Naive thymus-derived CD8-positive, alpha-beta T cell (primary cell): ENCODE results near the gene MYH6. TPM values are rescaled to one million over a fixed set of nuclear protein-coding genes. Genes with fewer than 3 reads are reported as not detected.

Experiments used
- ATAC-seq, 2 donors: fragments of 150-1000 bp; cut with Tn5 transposase in 1 of 2; sonication (Bioruptor Pico), chemical (Tn5 transposase) in 1 of 2; 1 replicate in 1 of 2; 2 replicates in 1 of 2; pipeline ENCODE4 v1.10.0; 2021; ENCODE audit warnings: mild to moderate bottlenecking in 2 of 2, moderate library complexity in 2 of 2
- POLR2A ChIA-PET: fragments of 350-600 bp; sonication (Branson Sonifier 250); formaldehyde crosslinking; loops from one replicate; lab custom pipeline; 2021; ENCODE audit warnings: antibody characterized with exemption; lab: Charles Lee
- DNase-seq, 10 donors: peaks; one replicate each; pipeline versions ENCODE4 v3.0.0 to v3.0.0-alpha.2; 2020 to 2022
- H3K27ac Mint-ChIP-seq, 10 donors: one replicate each; pipeline ENCODE4 v1.8.0; 2020 to 2022; ENCODE audit warnings: mild to moderate bottlenecking in 10 of 10, mixed read lengths in 10 of 10, moderate library complexity in 4 of 10, inconsistent platforms in 1 of 10
- H3K27me3 Mint-ChIP-seq, 5 donors: one replicate each; pipeline ENCODE4 v1.8.0; 2021 to 2022; ENCODE audit warnings: mixed read lengths in 5 of 5
- H3K36me3 Mint-ChIP-seq, 3 donors: one replicate each; pipeline ENCODE4 v1.8.0; 2020 to 2022; ENCODE audit warnings: mixed read lengths in 3 of 3, mild to moderate bottlenecking in 2 of 3, inconsistent platforms in 1 of 3
- H3K4me1 Mint-ChIP-seq, 4 donors: one replicate each; pipeline ENCODE4 v1.8.0; 2021 to 2022; ENCODE audit warnings: mixed read lengths in 4 of 4
- H3K4me3 Mint-ChIP-seq, 10 donors: one replicate each; pipeline ENCODE4 v1.8.0; 2020 to 2022; ENCODE audit warnings: mild to moderate bottlenecking in 10 of 10, mixed read lengths in 10 of 10, moderate library complexity in 6 of 10, inconsistent platforms in 1 of 10
- H3K9me3 Mint-ChIP-seq, 9 donors: one replicate each; pipeline ENCODE4 v1.8.0; 2020 to 2022; ENCODE audit warnings: mixed read lengths in 9 of 9, mild to moderate bottlenecking in 3 of 9, inconsistent platforms in 1 of 9, moderate library complexity in 1 of 9
- polyA plus RNA-seq, 3 donors: library from polyadenylated mRNA; unstranded; fragments of 300-500 nt; fragmentation: Illumina TruSeq; gene quantifications; one replicate each; pipeline ENCODE4 v1.2.3, GENCODE V29; 2021
- total RNA-seq, 8 experiments: library from RNA in 2 of 8; stranded (reverse) in 2 of 8; gene quantifications; one replicate each; pipeline ENCODE4 v1.2.3 and lab custom pipeline; 2021 to 2026

The MYH6 gene
- total and polyA plus RNA-seq, 5 experiments from 2014 or later: not detected

GRCh38 chr14:23372509-23372908, 35.6 kb downstream of the MYH6 start, which contains the start of gene IL25:
Gene IL25, plus strand, starts transcription at chr14:23372809.
- Mint-ChIP-seq H3K9me3 (no peaks in the 10 kb centered on the region), H3K4me1 (peaks cover 0 to 2% (median 0%) of the 10 kb centered on the region in 4 donors), H3K36me3 (no peaks in the 10 kb centered on the region), H3K27me3 (peaks cover 1 to 18% (median 10%) of the 10 kb centered on the region in 5 donors), H3K27ac (no peak within 1 kb of the TSS), H3K4me3 (no peak within 1 kb of the TSS)
- POLR2A ChIA-PET: no interaction called here
- DNase-seq (no peak), ATAC-seq (no peak)

- Mint-ChIP-seq H3K9me3 (no peaks in the 10 kb centered on the region), H3K4me3 (no peak overlapping the region), H3K27me3 (peaks cover 5 to 19% (median 16%) of the 10 kb centered on the region in 5 donors), H3K4me1 (no peaks in the 10 kb centered on the region), H3K27ac (no peak overlapping the region), H3K36me3 (no peaks in the 10 kb centered on the region)
- ATAC-seq: no peak
- POLR2A ChIA-PET: no interaction called here
- DNase-seq: no peak
Observed at GRCh38 chr14:23371865-23372264, 36.2 kb downstream of the MYH6 start.

- ATAC-seq: no peak
- no peaks in the 10 kb centered on the region for H3K9me3 Mint-ChIP-seq
- H3K36me3 Mint-ChIP-seq: no peaks in the 10 kb centered on the region
- POLR2A ChIA-PET: no interaction called here
- H3K27me3 Mint-ChIP-seq: peaks cover 9 to 26% (median 19%) of the 10 kb centered on the region in 5 donors
- no peak overlapping the region for H3K4me3 Mint-ChIP-seq
- DNase-seq: no peak
- no peak overlapping the region for H3K27ac Mint-ChIP-seq
- H3K4me1 Mint-ChIP-seq: peaks cover 0 to 1% (median 0%) of the 10 kb centered on the region in 4 donors
Observed at GRCh38 chr14:23370221-23370620, 37.9 kb downstream of the MYH6 start.

- ATAC-seq (no peak), DNase-seq (no peak)
- Mint-ChIP-seq H3K4me1 (peaks cover 0 to 8% (median 2%) of the 10 kb centered on the region in 4 donors), H3K9me3 (no peaks in the 10 kb centered on the region), H3K27me3 (peaks cover 13 to 42% (median 29%) of the 10 kb centered on the region in 5 donors), H3K36me3 (no peaks in the 10 kb centered on the region), H3K4me3 (peak overlapping the region in 1 of 10 donors; percentile 39), H3K27ac (no peak overlapping the region)
- POLR2A ChIA-PET: no interaction called here
Observed at GRCh38 chr14:23366426-23366921, 41.6 kb downstream of the MYH6 start.

GRCh38 chr14:23365732-23366425, 42.2 kb downstream of the MYH6 start:
- H3K4me3 Mint-ChIP-seq: no peak overlapping the region
- POLR2A ChIA-PET: no interaction called here
- peaks cover 0 to 8% (median 2%) of the 10 kb centered on the region in 4 donors for H3K4me1 Mint-ChIP-seq
- peaks cover 14 to 42% (median 32%) of the 10 kb centered on the region in 5 donors for H3K27me3 Mint-ChIP-seq
- no peak for ATAC-seq
- no peaks in the 10 kb centered on the region for H3K9me3 Mint-ChIP-seq
- no peak for DNase-seq
- no peak overlapping the region for H3K27ac Mint-ChIP-seq
- no peaks in the 10 kb centered on the region for H3K36me3 Mint-ChIP-seq

- no peaks in the 10 kb centered on the region for H3K9me3 Mint-ChIP-seq
- peaks cover 14 to 43% (median 33%) of the 10 kb centered on the region in 5 donors for H3K27me3 Mint-ChIP-seq
- ATAC-seq (no peak), DNase-seq (no peak)
- peaks cover 0 to 8% (median 2%) of the 10 kb centered on the region in 4 donors for H3K4me1 Mint-ChIP-seq
- H3K36me3 Mint-ChIP-seq: no peaks in the 10 kb centered on the region
- H3K27ac Mint-ChIP-seq: no peak within 1 kb of the TSS
- POLR2A ChIA-PET: no interaction called here
- peak within 1 kb of the TSS in 5 of 10 donors; percentile 29 to 63 (median 42) for H3K4me3 Mint-ChIP-seq
Observed at GRCh38 chr14:23365036-23365731, 42.9 kb downstream of the MYH6 start, which contains the start of gene EFS. Gene EFS, minus strand, starts transcription at chr14:23365172. Its CDS starts 147 bp downstream, at chr14:23365025.

GRCh38 chr14:23364164-23365035, 43.7 kb downstream of the MYH6 start:
- Mint-ChIP-seq H3K9me3 (no peaks in the 10 kb centered on the region), H3K27me3 (peaks cover 14 to 43% (median 33%) of the 10 kb centered on the region in 5 donors), H3K27ac (no peak overlapping the region), H3K4me1 (peaks cover 0 to 8% (median 2%) of the 10 kb centered on the region in 4 donors), H3K4me3 (peak overlapping the region in 5 of 10 donors; percentile 29 to 63 (median 42)), H3K36me3 (no peaks in the 10 kb centered on the region)
- ATAC-seq (no peak), DNase-seq (no peak)
- POLR2A ChIA-PET: no interaction called here

- Mint-ChIP-seq H3K27ac (no peak overlapping the region), H3K4me1 (peaks cover 0 to 8% (median 2%) of the 10 kb centered on the region in 4 donors), H3K36me3 (no peaks in the 10 kb centered on the region), H3K4me3 (no peak overlapping the region), H3K27me3 (peaks cover 12 to 32% (median 22%) of the 10 kb centered on the region in 5 donors), H3K9me3 (no peaks in the 10 kb centered on the region)
- DNase-seq (no peak), ATAC-seq (no peak)
- POLR2A ChIA-PET: interaction anchor here (0.6 to 1.0 kb wide), 2 partner anchors 10 to 63 kb away, joined by 3 to 6 read pairs; partner anchors contain the start of gene SLC22A17
Observed at GRCh38 chr14:23362200-23362599, 45.9 kb downstream of the MYH6 start.

- DNase-seq: no peak
- POLR2A ChIA-PET: interaction anchor here (0.6 to 1.0 kb wide), 2 partner anchors 9 to 62 kb away, joined by 3 to 6 read pairs; partner anchors contain the start of gene SLC22A17
- Mint-ChIP-seq H3K36me3 (no peaks in the 10 kb centered on the region), H3K27me3 (peaks cover 7 to 28% (median 18%) of the 10 kb centered on the region in 5 donors), H3K9me3 (no peaks in the 10 kb centered on the region), H3K27ac (no peak overlapping the region), H3K4me1 (peaks cover 0 to 8% (median 2%) of the 10 kb centered on the region in 4 donors), H3K4me3 (no peak overlapping the region)
- no peak for ATAC-seq
Observed at GRCh38 chr14:23361763-23362162, 46.3 kb downstream of the MYH6 start.

- no peak overlapping the region for H3K4me3 Mint-ChIP-seq
- no peak for ATAC-seq
- peaks cover 5 to 24% (median 14%) of the 10 kb centered on the region in 5 donors for H3K27me3 Mint-ChIP-seq
- peaks cover 0 to 7% (median 2%) of the 10 kb centered on the region in 4 donors for H3K4me1 Mint-ChIP-seq
- DNase-seq: no peak
- H3K27ac Mint-ChIP-seq: peak overlapping the region in 2 of 10 donors; percentile 3 to 34
- H3K9me3 Mint-ChIP-seq: no peaks in the 10 kb centered on the region
- POLR2A ChIA-PET: interaction anchor here (0.6 kb wide), 1 partner anchor 62 kb away, joined by 6 read pairs; no protein-coding TSS in a partner anchor
- no peaks in the 10 kb centered on the region for H3K36me3 Mint-ChIP-seq
Observed at GRCh38 chr14:23361320-23361719, 46.8 kb downstream of the MYH6 start.

GRCh38 chr14:23360496-23360895, 47.6 kb downstream of the MYH6 start:
- H3K27ac Mint-ChIP-seq: no peak overlapping the region
- H3K4me1 Mint-ChIP-seq: peaks cover 0 to 7% (median 2%) of the 10 kb centered on the region in 4 donors
- no peaks in the 10 kb centered on the region for H3K9me3 Mint-ChIP-seq
- peaks cover 8 to 25% (median 15%) of the 10 kb centered on the region in 5 donors for H3K27me3 Mint-ChIP-seq
- ATAC-seq: no peak
- no peak overlapping the region for H3K4me3 Mint-ChIP-seq
- H3K36me3 Mint-ChIP-seq: no peaks in the 10 kb centered on the region
- no peak for DNase-seq
- POLR2A ChIA-PET: interaction anchor here (1.6 kb wide), 1 partner anchor 39 kb away, joined by 5 read pairs; the partner anchor contains the start of gene PABPN1
